Heart right ventricle (tissue), 16 donors: ENCODE results near the gene SLC6A8. TPM values are rescaled to one million over a fixed set of nuclear protein-coding genes. Genes with fewer than 3 reads are reported as not detected.
"Not testable (repeated sequence)": the region's sequence is repeated elsewhere in the genome, so short reads cannot be mapped to it uniquely, and the experiment has no call there.

Experiments used
- ATAC-seq, 8 donors: fragments of 200-7000 bp; cut with Tn5 transposase; one replicate each; pipeline ENCODE4 v1.9.1; 2020; ENCODE audit warnings: mild to moderate bottlenecking in 8 of 8, moderate library complexity in 8 of 8, moderate number of reproducible peaks in 1 of 8
- DNase-seq, 2 donors: peaks; one replicate each; pipeline ENCODE4 v3.0.0-alpha.2; 2020
- H3K27ac ChIP-seq, 10 donors: fragments of 200-600 bp; sonication (generic) in 2 of 10; one replicate each; pipeline versions ENCODE4 v1.5.0 to v1.8.0; 2020 to 2022; ENCODE audit warnings: mild to moderate bottlenecking in 3 of 10
- H3K27me3 ChIP-seq, 7 donors: fragments of 200-600 bp; one replicate each; pipeline ENCODE4 v1.8.0; 2021 to 2022; ENCODE audit warnings: mild to moderate bottlenecking in 2 of 7
- H3K36me3 ChIP-seq, 9 donors: fragments of 200-600 bp; sonication (generic) in 1 of 9; one replicate each; pipeline versions ENCODE4 v1.5.0 to v1.8.0; 2020 to 2022; ENCODE audit warnings: mild to moderate bottlenecking in 2 of 9
- H3K4me1 ChIP-seq, 9 donors: fragments of 200-600 bp; sonication (generic) in 1 of 9; one replicate each; pipeline versions ENCODE4 v1.5.0 to v1.8.0; 2020 to 2022; ENCODE audit warnings: mild to moderate bottlenecking in 4 of 9
- H3K4me3 ChIP-seq, 10 donors: fragments of 200-600 bp; sonication (generic) in 2 of 10; one replicate each; pipeline versions ENCODE4 v1.5.0 to v1.8.0; 2020 to 2022; ENCODE audit warnings: mild to moderate bottlenecking in 7 of 10, moderate library complexity in 2 of 10
- H3K9me3 ChIP-seq, 11 donors: fragments of 200-600 bp in 10 of 11; sonication (generic) in 2 of 11; one replicate each; pipeline versions ENCODE4 v1.5.0 to v1.8.0; 2013 to 2022; ENCODE audit warnings: mild to moderate bottlenecking in 2 of 11, control low read depth in 1 of 11, moderate library complexity in 1 of 11
- WGBS, 2 donors: extraction: QIAGEN DNeasy Blood & Tissue Kit; methylation state at CpG; one replicate each; pipeline ENCODE4 v1.1.7; 2013; ENCODE audit warnings: inconsistent platforms in 1 of 2; 5-methylcytosine and 5-hydroxymethylcytosine counted together
- intact Hi-C, 10 donors: fragments of 100-400 bp; cut with DNase I; formaldehyde crosslinking; loops; one replicate each; pipeline versions ENCODE4 v1.11.1 to v1.14.2; 2022
- polyA plus RNA-seq, 2 donors: library from polyadenylated mRNA; stranded (reverse); fragments of 200-250 nt; gene quantifications; one replicate each; pipeline ENCODE4 v1.2.3, GENCODE V29; 2013
- total RNA-seq, 10 donors: library from RNA; stranded (reverse); fragmentation: NEBNext Ultra II Directional in 3 of 10; extraction: Animal tissue kit (Norgen Biotek cat#: 25700) in 3 of 10; gene quantifications; one replicate each; pipeline versions ENCODE4 v1.2.1 to v1.2.4, GENCODE V29; 2021 to 2023
- TF ChIP-seq, protein P1 (sequence below), 9 donors: fragments of 200-600 bp; sonication (generic) in 2 of 9; IDR thresholded peaks; one replicate each; pipeline versions ENCODE4 v1.5.0 to v1.8.0; 2021 to 2022; ENCODE audit warnings: antibody characterized with exemption in 9 of 9, mild to moderate bottlenecking in 5 of 9, moderate library complexity in 1 of 9
- donor health status: Arrhythmogenic right ventricular cardiomyopathy.
- donor health status: ischemic (EF 13 %, LVEDD 7.1; RV severe dilation, severe dysfunction).
- donor health status: healthy with polysubstance abuse.
- donor health status: DM: no; HTN: yes; CAD: no.
- donor health status: DM: no; HTN: no; CAD: no.
- donor health status: ischemic (EF 25% LVEDD 6.9; RV normal size, moderate dysfunction).
- donor health status: ischemic (EF 25% LVEDD 5.7; RV mildly dilated, moderate dysfunction).
- donor health status: healthy.
- donor health status: DM: yes; HTN: yes; CAD: no.
- donor health status: Ischemic cardiomyopathy.
- donor health status: ischemic (EF 35%, LVEDD 5.7; RV mildly dilated, moderate dysfunction).
- donor health status: nonischemic (EF 11% LVEDD 7.7; RV severe dilation, severe dysfunction).
- donor health status: DM: yes; HTN: yes; CAD: no.
- donor health status: PGD.
- donor health status: ischemic (EF 29% LVEDD 5.4; RV normal size, mild dysfunction).
- donor health status: nonischemic (EF 23%, LVEDD 6.1; RV moderate dilation, normal function).

SLC6A8 gene
- total and polyA plus RNA-seq, 12 donors: 128 to 238 (median 176) TPM

DNA sequence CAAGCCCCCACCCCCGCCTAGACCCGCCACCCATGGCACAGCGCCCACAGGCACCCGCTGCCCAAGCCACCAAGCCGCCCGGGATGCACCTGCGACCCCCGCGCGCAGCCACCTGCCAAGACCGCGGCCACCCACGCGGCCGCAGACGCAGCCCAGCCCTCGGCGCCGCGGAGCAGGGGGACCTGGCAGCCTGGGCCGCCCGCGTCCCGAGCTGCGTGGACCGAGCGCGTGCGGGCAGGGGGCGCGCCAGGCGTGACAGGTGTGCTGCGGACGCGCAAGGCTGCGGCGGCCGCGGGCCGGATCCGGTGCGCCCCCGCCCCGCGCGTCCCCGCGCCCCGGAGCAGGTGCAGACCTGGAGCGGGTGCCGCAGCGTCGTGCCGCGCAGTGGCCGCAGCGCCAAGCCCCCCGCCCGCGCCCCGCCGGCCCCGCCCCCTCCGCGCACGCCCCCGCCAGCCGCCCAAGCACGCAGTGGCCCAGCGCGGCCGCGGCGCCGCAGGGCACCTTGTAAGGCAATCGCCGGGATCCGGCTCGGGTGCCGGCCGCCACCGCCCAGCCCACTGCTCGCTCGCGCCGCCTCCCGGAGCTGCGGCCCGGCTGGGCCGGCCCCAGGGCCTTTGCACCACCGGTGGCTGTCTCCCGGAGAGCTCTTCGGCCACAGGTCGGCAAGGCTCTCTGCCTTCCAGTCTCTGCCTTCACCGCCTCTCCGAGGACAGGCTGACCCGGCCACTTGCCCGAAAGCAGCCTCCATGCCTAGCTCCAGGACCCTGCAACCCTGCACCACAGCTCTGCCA, 14.1 kb upstream of the SLC6A8 start, which contains the start of gene PNCK:
TSS of gene PNCK (minus strand) at position 386 of the 791 bp plus-strand sequence. CDS start 737 bp downstream, outside the sequence.
- 5 to 6% methylated on average over 31 to 71 of the region's 98 CpGs for WGBS, 2 donors
- H3K9me3 ChIP-seq: no peaks in the 10 kb centered on the region
- DNase-seq (no peak), ATAC-seq (peak in 2 of 8 donors; percentile 19 to 33)
- H3K4me1 ChIP-seq: no peaks in the 10 kb centered on the region
- H3K27me3 ChIP-seq: peaks cover 0 to 61% (median 6%) of the 10 kb centered on the region in 7 donors
- no peak within 1 kb of the TSS for H3K27ac ChIP-seq
- no peak within 1 kb of the TSS for H3K4me3 ChIP-seq
- H3K36me3 ChIP-seq: no peaks in the 10 kb centered on the region
- TF ChIP-seq, protein P1, sequence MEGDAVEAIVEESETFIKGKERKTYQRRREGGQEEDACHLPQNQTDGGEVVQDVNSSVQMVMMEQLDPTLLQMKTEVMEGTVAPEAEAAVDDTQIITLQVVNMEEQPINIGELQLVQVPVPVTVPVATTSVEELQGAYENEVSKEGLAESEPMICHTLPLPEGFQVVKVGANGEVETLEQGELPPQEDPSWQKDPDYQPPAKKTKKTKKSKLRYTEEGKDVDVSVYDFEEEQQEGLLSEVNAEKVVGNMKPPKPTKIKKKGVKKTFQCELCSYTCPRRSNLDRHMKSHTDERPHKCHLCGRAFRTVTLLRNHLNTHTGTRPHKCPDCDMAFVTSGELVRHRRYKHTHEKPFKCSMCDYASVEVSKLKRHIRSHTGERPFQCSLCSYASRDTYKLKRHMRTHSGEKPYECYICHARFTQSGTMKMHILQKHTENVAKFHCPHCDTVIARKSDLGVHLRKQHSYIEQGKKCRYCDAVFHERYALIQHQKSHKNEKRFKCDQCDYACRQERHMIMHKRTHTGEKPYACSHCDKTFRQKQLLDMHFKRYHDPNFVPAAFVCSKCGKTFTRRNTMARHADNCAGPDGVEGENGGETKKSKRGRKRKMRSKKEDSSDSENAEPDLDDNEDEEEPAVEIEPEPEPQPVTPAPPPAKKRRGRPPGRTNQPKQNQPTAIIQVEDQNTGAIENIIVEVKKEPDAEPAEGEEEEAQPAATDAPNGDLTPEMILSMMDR (IDR thresholded peaks at IDR 0.05): no peak
- intact Hi-C loops: loop anchor here in 1 of 10 donors (5.0 kb wide), 1 partner anchor 131 kb away; no protein-coding TSS in a partner anchor

DNA sequence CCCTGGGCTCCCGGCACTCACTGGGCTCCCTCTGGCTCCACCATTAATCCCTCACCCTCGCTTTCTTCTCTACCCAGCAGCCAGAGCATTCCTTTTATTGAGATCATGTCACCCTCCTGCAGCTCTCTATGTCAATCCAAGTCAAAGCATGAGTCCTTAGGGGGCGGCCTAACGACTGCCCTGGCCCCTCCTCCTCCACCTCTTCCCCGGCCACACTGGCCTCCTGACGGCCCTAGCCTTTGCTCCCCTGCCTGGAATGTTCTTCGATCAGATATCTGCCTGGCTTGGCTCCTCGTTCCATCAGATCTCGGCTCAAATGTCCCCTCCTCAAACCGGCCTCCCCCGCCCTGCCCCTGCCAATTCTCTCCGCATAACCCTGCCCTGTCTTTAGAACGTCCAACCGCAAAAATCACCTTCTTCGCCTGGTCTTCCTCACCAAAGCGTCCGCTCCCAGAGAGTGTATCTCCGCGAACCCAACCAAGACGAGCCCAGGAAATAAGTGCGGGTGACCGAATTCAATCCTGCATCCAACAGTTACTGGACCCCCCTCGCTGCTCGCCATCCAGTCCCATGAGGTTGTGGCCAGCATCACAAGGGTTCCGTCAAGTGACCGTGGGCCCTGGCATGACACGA, 13.4 kb upstream of the SLC6A8 start:
- TF ChIP-seq, protein P1 (IDR thresholded peaks at IDR 0.05): no peak
- intact Hi-C loops: loop anchor here in 1 of 10 donors (5.0 kb wide), 1 partner anchor 132 kb away; no protein-coding TSS in a partner anchor
- H3K4me1 ChIP-seq: no peaks in the 10 kb centered on the region
- H3K4me3 ChIP-seq: no peak overlapping the region
- no peaks in the 10 kb centered on the region for H3K9me3 ChIP-seq
- no peak for DNase-seq
- no peak for ATAC-seq
- H3K27ac ChIP-seq: no peak overlapping the region
- peaks cover 0 to 61% (median 6%) of the 10 kb centered on the region in 7 donors for H3K27me3 ChIP-seq
- no peaks in the 10 kb centered on the region for H3K36me3 ChIP-seq
- WGBS, 2 donors: 74% methylated on average over 27 of the region's 27 CpGs

DNA sequence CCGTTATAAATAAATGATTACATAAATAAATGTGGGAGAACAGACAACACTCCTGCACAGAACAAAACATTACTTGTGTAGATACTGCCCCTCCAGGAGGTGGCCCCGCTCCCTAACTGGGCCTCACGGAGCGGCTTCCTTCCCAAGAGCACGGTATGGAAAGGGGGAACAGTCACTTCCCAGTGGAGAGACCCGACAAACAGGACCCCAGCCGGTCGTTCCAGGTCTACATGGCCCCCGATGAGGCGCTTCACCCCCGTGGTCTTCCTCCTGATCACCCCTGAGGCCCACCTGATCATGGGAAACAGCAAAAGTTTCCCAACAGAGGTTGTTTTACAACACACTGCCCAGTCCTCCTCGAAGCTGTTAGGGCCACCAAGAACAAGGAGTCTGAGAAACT, 6.6 kb upstream of the SLC6A8 start:
- 72 to 81% methylated on average over 12 of the region's 12 CpGs for WGBS, 2 donors
- no peak for DNase-seq
- intact Hi-C loops: loop anchor here in 1 of 10 donors (1.0 kb wide), 1 partner anchor 50 kb away; no protein-coding TSS in a partner anchor

DNA sequence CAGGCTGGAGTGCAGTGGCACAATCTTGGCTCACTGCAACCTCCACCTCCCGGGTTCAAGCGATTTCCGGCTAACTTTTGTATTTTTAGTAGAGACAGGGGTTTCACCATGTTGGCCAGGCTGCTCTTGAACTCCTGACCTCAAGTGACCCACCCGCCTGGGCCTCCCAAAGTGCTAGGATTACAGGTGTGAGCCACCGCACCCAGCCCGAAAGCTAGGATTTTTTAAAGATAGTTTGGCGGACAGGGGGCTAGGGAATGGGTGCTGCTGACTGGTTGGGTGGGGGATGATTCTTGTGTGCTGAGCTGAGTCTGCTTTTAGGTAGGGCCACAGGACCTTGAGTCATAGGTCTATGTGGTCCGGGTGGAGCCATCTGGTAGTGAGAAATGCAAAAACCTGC, 4.2 kb upstream of the SLC6A8 start:
- H3K4me3 ChIP-seq, H3K4me1 ChIP-seq, H3K9me3 ChIP-seq, intact Hi-C loops, H3K36me3 ChIP-seq, H3K27ac ChIP-seq, DNase-seq, ATAC-seq: not testable (repeated sequence)
- H3K27me3 ChIP-seq: peaks cover 0 to 68% (median 0%) of the 10 kb centered on the region in 7 donors
- WGBS, 2 donors: 97 to 98% methylated on average over 8 of the region's 8 CpGs

More for the DNA sequence above, 6.6 kb upstream of the SLC6A8 start:
- Histone ChIP-seq H3K27ac (no peak overlapping the region), H3K4me1 (no peaks in the 10 kb centered on the region), H3K9me3 (no peaks in the 10 kb centered on the region), H3K27me3 (peaks cover 0 to 66% (median 0%) of the 10 kb centered on the region in 7 donors), H3K36me3 (no peaks in the 10 kb centered on the region), H3K4me3 (no peak overlapping the region)
- ATAC-seq: no peak
- TF ChIP-seq, protein P1 (IDR thresholded peaks at IDR 0.05): no peak
